ENCODE data around the gene PRXL2A.

- TF ChIP-seq ARNTL (CRISPR knock-in tag; IDR thresholded peaks at IDR 0.05; ENCODE audit: borderline replicate concordance, low read depth), result no peak
- no peak for TF ChIP-seq BACH2 (CRISPR knock-in tag; IDR thresholded peaks at IDR 0.05; ENCODE audit: borderline replicate concordance)
- TF ChIP-seq ZFP3 (CRISPR knock-in tag; IDR thresholded peaks at IDR 0.05), result no peak
- no peak for TF ChIP-seq TOX (CRISPR knock-in tag; IDR thresholded peaks at IDR 0.05; ENCODE audit: borderline replicate concordance)
- TF ChIP-seq ISL1 (CRISPR knock-in tag; IDR thresholded peaks at IDR 0.05), result no peak
- TF ChIP-seq, protein P1, sequence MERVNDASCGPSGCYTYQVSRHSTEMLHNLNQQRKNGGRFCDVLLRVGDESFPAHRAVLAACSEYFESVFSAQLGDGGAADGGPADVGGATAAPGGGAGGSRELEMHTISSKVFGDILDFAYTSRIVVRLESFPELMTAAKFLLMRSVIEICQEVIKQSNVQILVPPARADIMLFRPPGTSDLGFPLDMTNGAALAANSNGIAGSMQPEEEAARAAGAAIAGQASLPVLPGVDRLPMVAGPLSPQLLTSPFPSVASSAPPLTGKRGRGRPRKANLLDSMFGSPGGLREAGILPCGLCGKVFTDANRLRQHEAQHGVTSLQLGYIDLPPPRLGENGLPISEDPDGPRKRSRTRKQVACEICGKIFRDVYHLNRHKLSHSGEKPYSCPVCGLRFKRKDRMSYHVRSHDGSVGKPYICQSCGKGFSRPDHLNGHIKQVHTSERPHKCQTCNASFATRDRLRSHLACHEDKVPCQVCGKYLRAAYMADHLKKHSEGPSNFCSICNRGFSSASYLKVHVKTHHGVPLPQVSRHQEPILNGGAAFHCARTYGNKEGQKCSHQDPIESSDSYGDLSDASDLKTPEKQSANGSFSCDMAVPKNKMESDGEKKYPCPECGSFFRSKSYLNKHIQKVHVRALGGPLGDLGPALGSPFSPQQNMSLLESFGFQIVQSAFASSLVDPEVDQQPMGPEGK (CRISPR knock-in tag; IDR thresholded peaks at IDR 0.05; ENCODE audit: borderline replicate concordance), result no peak
These were observed 3.4 kb downstream of the PRXL2A start for GRCh38 chr10:80411681-80412220.
